Chondrocyte (in vitro differentiated cells): ENCODE measurements around the gene SMAD3. TPM values are rescaled to one million over a fixed set of nuclear protein-coding genes. Genes with fewer than 3 reads are reported as not detected.

ENCODE experiments used
- DNase-seq: peaks from one replicate; pipeline ENCODE4 v3.0.0; 2021; ENCODE audit warnings: mixed read lengths, low spot score
- H3K27ac Mint-ChIP-seq: one replicate; pipeline ENCODE4 v1.8.0; 2021; ENCODE audit warnings: mild to moderate bottlenecking, moderate library complexity, mixed read lengths; ENCODE audit not compliant: unreplicated experiment
- H3K27me3 Mint-ChIP-seq: 2 replicates; pipeline ENCODE4 v1.8.0; 2021; ENCODE audit warnings: low read depth, mixed read lengths
- H3K36me3 Mint-ChIP-seq: 2 replicates; pipeline ENCODE4 v1.8.0; 2021; ENCODE audit warnings: low read depth, mixed read lengths
- H3K4me1 Mint-ChIP-seq: 2 replicates; pipeline ENCODE4 v1.8.0; 2021; ENCODE audit warnings: low read depth, mild to moderate bottlenecking, mixed read lengths
- H3K4me3 Mint-ChIP-seq: one replicate; pipeline ENCODE4 v1.8.0; 2021; ENCODE audit warnings: mild to moderate bottlenecking, moderate library complexity, mixed read lengths; ENCODE audit not compliant: unreplicated experiment
- H3K9me3 Mint-ChIP-seq: 2 replicates; pipeline ENCODE4 v1.8.0; 2021; ENCODE audit warnings: low read depth, mixed read lengths
- CTCF ChIP-seq: fragments of 200-600 bp; sonication (generic); IDR thresholded peaks from 2 replicates; pipeline ENCODE4 v1.5.0; 2021; ENCODE audit warnings: antibody characterized with exemption, mild to moderate bottlenecking, moderate library complexity
- total RNA-seq: library from RNA; stranded (reverse); gene quantifications from 3 replicates; pipeline ENCODE4 v1.2.1, GENCODE V29; 2021

Gene SMAD3
- total RNA-seq, 1 donor from 2014 or later, result 23.2 TPM

- H3K9me3 Mint-ChIP-seq, result no peaks in the 10 kb centered on the region
- peaks cover 10% of the 10 kb centered on the region for H3K36me3 Mint-ChIP-seq
- H3K4me1 Mint-ChIP-seq, result peaks cover 22% of the 10 kb centered on the region
- no peak overlapping the region for H3K4me3 Mint-ChIP-seq
- H3K27ac Mint-ChIP-seq, result no peak overlapping the region
- no peak for DNase-seq
- TF ChIP-seq CTCF, result no peak
- no peaks in the 10 kb centered on the region for H3K27me3 Mint-ChIP-seq
Observed at GRCh38 chr15:67195305-67195704, 129.9 kb downstream of the SMAD3 start.

GRCh38 chr15:67196222-67196621 is 130.8 kb downstream of the SMAD3 start:
- Mint-ChIP-seq H3K36me3 (peaks cover 8% of the 10 kb centered on the region), H3K4me1 (peaks cover 32% of the 10 kb centered on the region)
- no peak for DNase-seq

GRCh38 chr15:67196672-67197363 is 131.4 kb downstream of the SMAD3 start:
- no peak for TF ChIP-seq CTCF
- Mint-ChIP-seq H3K4me3 (no peak overlapping the region), H3K27me3 (no peaks in the 10 kb centered on the region), H3K27ac (no peak overlapping the region), H3K36me3 (peaks cover 9% of the 10 kb centered on the region), H3K9me3 (no peaks in the 10 kb centered on the region), H3K4me1 (peaks cover 35% of the 10 kb centered on the region)
- DNase-seq, result no peak

More at GRCh38 chr15:67196222-67196621, 130.8 kb downstream of the SMAD3 start:
- no peak overlapping the region for H3K4me3 Mint-ChIP-seq
- no peak overlapping the region for H3K27ac Mint-ChIP-seq
- H3K9me3 Mint-ChIP-seq, result no peaks in the 10 kb centered on the region
- TF ChIP-seq CTCF, result no peak
- H3K27me3 Mint-ChIP-seq, result no peaks in the 10 kb centered on the region

- H3K4me3 Mint-ChIP-seq, result no peak overlapping the region
- H3K27ac Mint-ChIP-seq, result no peak overlapping the region
- no peaks in the 10 kb centered on the region for H3K9me3 Mint-ChIP-seq
- H3K4me1 Mint-ChIP-seq, result peaks cover 35% of the 10 kb centered on the region
- peaks cover 9% of the 10 kb centered on the region for H3K36me3 Mint-ChIP-seq
- H3K27me3 Mint-ChIP-seq, result no peaks in the 10 kb centered on the region
- TF ChIP-seq CTCF, result no peak
- no peak for DNase-seq
Observed at GRCh38 chr15:67197364-67197695, 131.9 kb downstream of the SMAD3 start.

GRCh38 chr15:67198157-67198754 is 132.9 kb downstream of the SMAD3 start:
- H3K4me3 Mint-ChIP-seq, result no peak overlapping the region
- no peak overlapping the region for H3K27ac Mint-ChIP-seq
- peaks cover 33% of the 10 kb centered on the region for H3K4me1 Mint-ChIP-seq

More at GRCh38 chr15:67198157-67198754, 132.9 kb downstream of the SMAD3 start:
- TF ChIP-seq CTCF, result no peak
- Mint-ChIP-seq H3K36me3 (peaks cover 13% of the 10 kb centered on the region), H3K27me3 (no peaks in the 10 kb centered on the region), H3K9me3 (no peaks in the 10 kb centered on the region)
- DNase-seq, result no peak
